H1 (cell line): ENCODE results near the gene GABRE. TPM values are rescaled to one million over a fixed set of nuclear protein-coding genes. Genes with fewer than 3 reads are reported as not detected.

Experiments
- BRCA1 ChIP-seq: IDR thresholded peaks from 2 replicates; pipeline ENCODE4 v1.6.1; 2012; ENCODE audit warnings: low read depth, low read length, improper control_type of control experiment
- polyA plus RNA-seq, 7 experiments: library from polyadenylated mRNA; depleted of rRNA in 3 of 7; stranded (reverse) in 5 of 7; unstranded in 2 of 7; fragments of >200 nt in 5 of 7; fragments of 200-250 nt in 2 of 7; gene quantifications; 1 replicate in 5 of 7; 2 replicates in 1 of 7; 4 replicates in 1 of 7; pipeline versions ENCODE4 v1.2.1 to v1.2.3, GENCODE V29; 2011 to 2013; ENCODE audit warnings: missing spikeins in 2 of 7, mixed read lengths in 2 of 7
- total RNA-seq: library from RNA; stranded (reverse); fragmentation: NEBNext Ultra II Directional; extraction: Animal tissue kit (Norgen Biotek cat#: 25700); gene quantifications from 2 replicates; pipeline ENCODE4 v1.2.1, GENCODE V29; 2021
- TF ChIP-seq, protein P1 (sequence below): fragments of 300-600 bp; sonication (generic); IDR thresholded peaks from 2 replicates; pipeline ENCODE4 v1.7.1; 2012; ENCODE audit warnings: low read length, moderate library complexity, mild to moderate bottlenecking, inconsistent platforms; ENCODE audit not compliant: insufficient replicate concordance

Gene GABRE
- total and polyA plus RNA-seq, 2 of the 8 experiments (the other 6 are each of a cell fraction or from before 2014, with no cell fraction given), result 5.5 to 7.0 TPM

DNA sequence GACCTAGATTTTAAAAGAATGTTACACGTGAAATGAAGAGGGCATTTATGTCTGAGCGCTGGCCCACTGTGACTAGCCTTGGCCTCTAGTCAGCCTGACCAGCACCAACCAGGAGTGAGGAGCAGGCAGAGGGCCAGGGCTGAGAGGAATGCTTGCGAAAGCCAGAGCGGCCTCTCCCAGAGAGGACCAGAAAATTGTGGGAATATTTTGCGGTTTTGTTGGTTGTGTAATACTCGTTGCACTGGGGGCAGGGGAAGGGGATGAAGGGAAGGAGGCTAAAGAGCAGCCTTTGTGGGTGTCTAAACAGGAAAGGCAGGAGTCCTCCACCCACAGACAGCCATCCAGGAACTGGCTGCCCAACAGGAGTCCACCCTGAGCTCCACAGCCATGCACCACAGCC is 3.8 kb downstream of the GABRE start (continued):
- TF ChIP-seq, protein P1, sequence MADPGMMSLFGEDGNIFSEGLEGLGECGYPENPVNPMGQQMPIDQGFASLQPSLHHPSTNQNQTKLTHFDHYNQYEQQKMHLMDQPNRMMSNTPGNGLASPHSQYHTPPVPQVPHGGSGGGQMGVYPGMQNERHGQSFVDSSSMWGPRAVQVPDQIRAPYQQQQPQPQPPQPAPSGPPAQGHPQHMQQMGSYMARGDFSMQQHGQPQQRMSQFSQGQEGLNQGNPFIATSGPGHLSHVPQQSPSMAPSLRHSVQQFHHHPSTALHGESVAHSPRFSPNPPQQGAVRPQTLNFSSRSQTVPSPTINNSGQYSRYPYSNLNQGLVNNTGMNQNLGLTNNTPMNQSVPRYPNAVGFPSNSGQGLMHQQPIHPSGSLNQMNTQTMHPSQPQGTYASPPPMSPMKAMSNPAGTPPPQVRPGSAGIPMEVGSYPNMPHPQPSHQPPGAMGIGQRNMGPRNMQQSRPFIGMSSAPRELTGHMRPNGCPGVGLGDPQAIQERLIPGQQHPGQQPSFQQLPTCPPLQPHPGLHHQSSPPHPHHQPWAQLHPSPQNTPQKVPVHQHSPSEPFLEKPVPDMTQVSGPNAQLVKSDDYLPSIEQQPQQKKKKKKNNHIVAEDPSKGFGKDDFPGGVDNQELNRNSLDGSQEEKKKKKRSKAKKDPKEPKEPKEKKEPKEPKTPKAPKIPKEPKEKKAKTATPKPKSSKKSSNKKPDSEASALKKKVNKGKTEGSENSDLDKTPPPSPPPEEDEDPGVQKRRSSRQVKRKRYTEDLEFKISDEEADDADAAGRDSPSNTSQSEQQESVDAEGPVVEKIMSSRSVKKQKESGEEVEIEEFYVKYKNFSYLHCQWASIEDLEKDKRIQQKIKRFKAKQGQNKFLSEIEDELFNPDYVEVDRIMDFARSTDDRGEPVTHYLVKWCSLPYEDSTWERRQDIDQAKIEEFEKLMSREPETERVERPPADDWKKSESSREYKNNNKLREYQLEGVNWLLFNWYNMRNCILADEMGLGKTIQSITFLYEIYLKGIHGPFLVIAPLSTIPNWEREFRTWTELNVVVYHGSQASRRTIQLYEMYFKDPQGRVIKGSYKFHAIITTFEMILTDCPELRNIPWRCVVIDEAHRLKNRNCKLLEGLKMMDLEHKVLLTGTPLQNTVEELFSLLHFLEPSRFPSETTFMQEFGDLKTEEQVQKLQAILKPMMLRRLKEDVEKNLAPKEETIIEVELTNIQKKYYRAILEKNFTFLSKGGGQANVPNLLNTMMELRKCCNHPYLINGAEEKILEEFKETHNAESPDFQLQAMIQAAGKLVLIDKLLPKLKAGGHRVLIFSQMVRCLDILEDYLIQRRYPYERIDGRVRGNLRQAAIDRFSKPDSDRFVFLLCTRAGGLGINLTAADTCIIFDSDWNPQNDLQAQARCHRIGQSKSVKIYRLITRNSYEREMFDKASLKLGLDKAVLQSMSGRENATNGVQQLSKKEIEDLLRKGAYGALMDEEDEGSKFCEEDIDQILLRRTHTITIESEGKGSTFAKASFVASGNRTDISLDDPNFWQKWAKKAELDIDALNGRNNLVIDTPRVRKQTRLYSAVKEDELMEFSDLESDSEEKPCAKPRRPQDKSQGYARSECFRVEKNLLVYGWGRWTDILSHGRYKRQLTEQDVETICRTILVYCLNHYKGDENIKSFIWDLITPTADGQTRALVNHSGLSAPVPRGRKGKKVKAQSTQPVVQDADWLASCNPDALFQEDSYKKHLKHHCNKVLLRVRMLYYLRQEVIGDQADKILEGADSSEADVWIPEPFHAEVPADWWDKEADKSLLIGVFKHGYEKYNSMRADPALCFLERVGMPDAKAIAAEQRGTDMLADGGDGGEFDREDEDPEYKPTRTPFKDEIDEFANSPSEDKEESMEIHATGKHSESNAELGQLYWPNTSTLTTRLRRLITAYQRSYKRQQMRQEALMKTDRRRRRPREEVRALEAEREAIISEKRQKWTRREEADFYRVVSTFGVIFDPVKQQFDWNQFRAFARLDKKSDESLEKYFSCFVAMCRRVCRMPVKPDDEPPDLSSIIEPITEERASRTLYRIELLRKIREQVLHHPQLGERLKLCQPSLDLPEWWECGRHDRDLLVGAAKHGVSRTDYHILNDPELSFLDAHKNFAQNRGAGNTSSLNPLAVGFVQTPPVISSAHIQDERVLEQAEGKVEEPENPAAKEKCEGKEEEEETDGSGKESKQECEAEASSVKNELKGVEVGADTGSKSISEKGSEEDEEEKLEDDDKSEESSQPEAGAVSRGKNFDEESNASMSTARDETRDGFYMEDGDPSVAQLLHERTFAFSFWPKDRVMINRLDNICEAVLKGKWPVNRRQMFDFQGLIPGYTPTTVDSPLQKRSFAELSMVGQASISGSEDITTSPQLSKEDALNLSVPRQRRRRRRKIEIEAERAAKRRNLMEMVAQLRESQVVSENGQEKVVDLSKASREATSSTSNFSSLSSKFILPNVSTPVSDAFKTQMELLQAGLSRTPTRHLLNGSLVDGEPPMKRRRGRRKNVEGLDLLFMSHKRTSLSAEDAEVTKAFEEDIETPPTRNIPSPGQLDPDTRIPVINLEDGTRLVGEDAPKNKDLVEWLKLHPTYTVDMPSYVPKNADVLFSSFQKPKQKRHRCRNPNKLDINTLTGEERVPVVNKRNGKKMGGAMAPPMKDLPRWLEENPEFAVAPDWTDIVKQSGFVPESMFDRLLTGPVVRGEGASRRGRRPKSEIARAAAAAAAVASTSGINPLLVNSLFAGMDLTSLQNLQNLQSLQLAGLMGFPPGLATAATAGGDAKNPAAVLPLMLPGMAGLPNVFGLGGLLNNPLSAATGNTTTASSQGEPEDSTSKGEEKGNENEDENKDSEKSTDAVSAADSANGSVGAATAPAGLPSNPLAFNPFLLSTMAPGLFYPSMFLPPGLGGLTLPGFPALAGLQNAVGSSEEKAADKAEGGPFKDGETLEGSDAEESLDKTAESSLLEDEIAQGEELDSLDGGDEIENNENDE, result no peak
- no peak for TF ChIP-seq BRCA1
